ENCODE measurements around the gene PDCD11. TPM values are rescaled to one million over a fixed set of nuclear protein-coding genes. Genes with fewer than 3 reads are reported as not detected.

The PDCD11 gene
- total and polyA plus RNA-seq, 5 donors: 7.6 to 15.7 (median 11.9) TPM

- no peaks in the 10 kb centered on the region for H3K9me3 ChIP-seq (ENCODE audit: control insufficient read depth, low read length)
- intact Hi-C loops (cut with DNase I): no loop called here
- peaks cover 18% of the 10 kb centered on the region for H3K4me1 ChIP-seq (ENCODE audit: control insufficient read depth, insufficient read depth, low read length)
- no peak overlapping the region for H3K4me3 ChIP-seq (ENCODE audit: low read length)
- WGBS: 77% methylated on average over 8 of the region's 8 CpGs
- ATAC-seq (no peak), DNase-seq (no peak)
- H3K27ac ChIP-seq (ENCODE audit: low read length): peak overlapping the region; percentile 15
- no peaks in the 10 kb centered on the region for H3K27me3 ChIP-seq (ENCODE audit: control insufficient read depth, insufficient read depth)
These were observed 45.2 kb downstream of the PDCD11 start for GRCh38 chr10:103441611-103442010.

GRCh38 chr10:103442031-103442461, 45.6 kb downstream of the PDCD11 start:
- Histone ChIP-seq H3K4me1 (ENCODE audit: control insufficient read depth, insufficient read depth, low read length) (peaks cover 19% of the 10 kb centered on the region), H3K9me3 (ENCODE audit: control insufficient read depth, low read length) (no peaks in the 10 kb centered on the region), H3K4me3 (ENCODE audit: low read length) (no peak overlapping the region), H3K27me3 (ENCODE audit: control insufficient read depth, insufficient read depth) (no peaks in the 10 kb centered on the region), H3K27ac (ENCODE audit: low read length) (peak overlapping the region; percentile 15)
- WGBS: 61% methylated on average over 13 of the region's 13 CpGs
- ATAC-seq (peak; percentile 9), DNase-seq (peak; percentile 62 to 80 (median 80))
- intact Hi-C loops (cut with DNase I): no loop called here

- Histone ChIP-seq H3K27ac (ENCODE audit: low read length) (no peak overlapping the region), H3K4me1 (ENCODE audit: control insufficient read depth, insufficient read depth, low read length) (peaks cover 25% of the 10 kb centered on the region), H3K9me3 (ENCODE audit: control insufficient read depth, low read length) (no peaks in the 10 kb centered on the region), H3K4me3 (ENCODE audit: low read length) (no peak overlapping the region), H3K27me3 (ENCODE audit: control insufficient read depth, insufficient read depth) (no peaks in the 10 kb centered on the region)
- DNase-seq (peak in 1 of 3 donors; percentile 67), ATAC-seq (peak in 1 of 2 donors; percentile 1)
- 70% methylated on average over 23 of the region's 23 CpGs for WGBS
- intact Hi-C loops (cut with DNase I): no loop called here
These were observed 47.2 kb downstream of the PDCD11 start for GRCh38 chr10:103443475-103444185.

GRCh38 chr10:103444478-103444877, 48.1 kb downstream of the PDCD11 start:
- DNase-seq (peak; percentile 48 to 77 (median 76)), ATAC-seq (no peak)
- H3K27me3 ChIP-seq (ENCODE audit: control insufficient read depth, insufficient read depth): no peaks in the 10 kb centered on the region
- H3K27ac ChIP-seq (ENCODE audit: low read length): no peak overlapping the region
- WGBS: 65% methylated on average over 10 of the region's 10 CpGs
- H3K4me3 ChIP-seq (ENCODE audit: low read length): no peak overlapping the region
- intact Hi-C loops (cut with DNase I): no loop called here
- peaks cover 29% of the 10 kb centered on the region for H3K4me1 ChIP-seq (ENCODE audit: control insufficient read depth, insufficient read depth, low read length)
- no peaks in the 10 kb centered on the region for H3K9me3 ChIP-seq (ENCODE audit: control insufficient read depth, low read length)

GRCh38 chr10:103445366-103445765, 48.9 kb downstream of the PDCD11 start:
- no peak overlapping the region for H3K4me3 ChIP-seq (ENCODE audit: low read length)
- intact Hi-C loops (cut with DNase I): no loop called here
- peak overlapping the region; percentile 65 for H3K27ac ChIP-seq (ENCODE audit: low read length)
- ATAC-seq (no peak), DNase-seq (peak in 1 of 3 donors; percentile 58)
- 76% methylated on average over 9 of the region's 9 CpGs for WGBS
- no peaks in the 10 kb centered on the region for H3K27me3 ChIP-seq (ENCODE audit: control insufficient read depth, insufficient read depth)
- H3K9me3 ChIP-seq (ENCODE audit: control insufficient read depth, low read length): no peaks in the 10 kb centered on the region
- H3K4me1 ChIP-seq (ENCODE audit: control insufficient read depth, insufficient read depth, low read length): peaks cover 29% of the 10 kb centered on the region

GRCh38 chr10:103445767-103446567, 49.5 kb downstream of the PDCD11 start:
- intact Hi-C loops (cut with DNase I): no loop called here
- H3K9me3 ChIP-seq (ENCODE audit: control insufficient read depth, low read length): no peaks in the 10 kb centered on the region
- H3K27ac ChIP-seq (ENCODE audit: low read length): peak overlapping the region; percentile 77
- H3K4me3 ChIP-seq (ENCODE audit: low read length): no peak overlapping the region
- WGBS: 39% methylated on average over 12 of the region's 12 CpGs
- H3K27me3 ChIP-seq (ENCODE audit: control insufficient read depth, insufficient read depth): no peaks in the 10 kb centered on the region
- DNase-seq (peak; percentile 92 to 94 (median 93)), ATAC-seq (peak; percentile 82 to 83)
- H3K4me1 ChIP-seq (ENCODE audit: control insufficient read depth, insufficient read depth, low read length): peaks cover 29% of the 10 kb centered on the region

GRCh38 chr10:103447187-103447586, 50.8 kb downstream of the PDCD11 start:
- H3K4me1 ChIP-seq (ENCODE audit: control insufficient read depth, insufficient read depth, low read length): peaks cover 29% of the 10 kb centered on the region
- intact Hi-C loops (cut with DNase I): no loop called here
- H3K27me3 ChIP-seq (ENCODE audit: control insufficient read depth, insufficient read depth): no peaks in the 10 kb centered on the region
- ATAC-seq: no peak
- no peak overlapping the region for H3K4me3 ChIP-seq (ENCODE audit: low read length)
- peak overlapping the region; percentile 45 for H3K27ac ChIP-seq (ENCODE audit: low read length)
- peak in 2 of 3 donors; percentile 59 for DNase-seq
- WGBS: 94% methylated on average over 23 of the region's 23 CpGs
- H3K9me3 ChIP-seq (ENCODE audit: control insufficient read depth, low read length): no peaks in the 10 kb centered on the region

GRCh38 chr10:103448746-103449145, 52.3 kb downstream of the PDCD11 start:
- Histone ChIP-seq H3K27ac (ENCODE audit: low read length) (no peak overlapping the region), H3K9me3 (ENCODE audit: control insufficient read depth, low read length) (no peaks in the 10 kb centered on the region), H3K4me3 (ENCODE audit: low read length) (no peak overlapping the region), H3K27me3 (ENCODE audit: control insufficient read depth, insufficient read depth) (no peaks in the 10 kb centered on the region), H3K4me1 (ENCODE audit: control insufficient read depth, insufficient read depth, low read length) (peaks cover 29% of the 10 kb centered on the region)
- WGBS: 48% methylated on average over 1 of the region's 1 CpG
- ATAC-seq: peak; percentile 40 to 42
- peak; percentile 74 to 88 (median 86) for DNase-seq
- intact Hi-C loops (cut with DNase I): no loop called here

GRCh38 chr10:103449208-103450144, 53.0 kb downstream of the PDCD11 start:
- H3K4me1 ChIP-seq (ENCODE audit: control insufficient read depth, insufficient read depth, low read length): peaks cover 26% of the 10 kb centered on the region
- H3K27me3 ChIP-seq (ENCODE audit: control insufficient read depth, insufficient read depth): no peaks in the 10 kb centered on the region
- no peaks in the 10 kb centered on the region for H3K9me3 ChIP-seq (ENCODE audit: control insufficient read depth, low read length)
- intact Hi-C loops (cut with DNase I): no loop called here
- DNase-seq: peak; percentile 50 to 79 (median 74)
- ATAC-seq: no peak
- H3K4me3 ChIP-seq (ENCODE audit: low read length): no peak overlapping the region
- peak overlapping the region; percentile 28 for H3K27ac ChIP-seq (ENCODE audit: low read length)
- WGBS: 76% methylated on average over 34 of the region's 34 CpGs

GRCh38 chr10:103450201-103450695, 53.8 kb downstream of the PDCD11 start:
- peak overlapping the region; percentile 2 for H3K27ac ChIP-seq (ENCODE audit: low read length)
- DNase-seq (no peak), ATAC-seq (no peak)
- H3K4me1 ChIP-seq (ENCODE audit: control insufficient read depth, insufficient read depth, low read length): peaks cover 20% of the 10 kb centered on the region
- intact Hi-C loops (cut with DNase I): no loop called here
- peak overlapping the region; percentile 69 for H3K4me3 ChIP-seq (ENCODE audit: low read length)
- H3K27me3 ChIP-seq (ENCODE audit: control insufficient read depth, insufficient read depth): no peaks in the 10 kb centered on the region
- no peaks in the 10 kb centered on the region for H3K9me3 ChIP-seq (ENCODE audit: control insufficient read depth, low read length)
- 71% methylated on average over 12 of the region's 12 CpGs for WGBS

All from right cardiac atrium (tissue), 5 donors.